ENCODE data around the gene TMEM204. TPM values are rescaled to one million over a fixed set of nuclear protein-coding genes. Genes with fewer than 3 reads are reported as not detected.

The TMEM204 gene
- total RNA-seq, 3 donors from 2014 or later = 11.7 to 16.7 (median 16.2) TPM

- no peak overlapping the region for H3K4me3 Mint-ChIP-seq
- ATAC-seq = no peak
- no peak for DNase-seq
- H3K27me3 Mint-ChIP-seq (ENCODE audit: low read depth) = no peaks in the 10 kb centered on the region
- no peaks in the 10 kb centered on the region for H3K9me3 Mint-ChIP-seq
- peaks cover 44% of the 10 kb centered on the region for H3K4me1 Mint-ChIP-seq (ENCODE audit: low read depth)
- peaks cover 6% of the 10 kb centered on the region for H3K36me3 Mint-ChIP-seq (ENCODE audit: insufficient read depth)
Measured at GRCh38 chr16:1561266-1561665, 27.8 kb downstream of the TMEM204 start.

GRCh38 chr16:1561836-1562235 lies 28.4 kb downstream of the TMEM204 start:
- H3K4me3 Mint-ChIP-seq = no peak overlapping the region
- H3K27me3 Mint-ChIP-seq (ENCODE audit: low read depth) = no peaks in the 10 kb centered on the region
- H3K9me3 Mint-ChIP-seq = no peaks in the 10 kb centered on the region
- peaks cover 44% of the 10 kb centered on the region for H3K4me1 Mint-ChIP-seq (ENCODE audit: low read depth)
- peaks cover 4% of the 10 kb centered on the region for H3K36me3 Mint-ChIP-seq (ENCODE audit: insufficient read depth)
- ATAC-seq (no peak), DNase-seq (no peak)

- DNase-seq = no peak
- H3K4me1 Mint-ChIP-seq (ENCODE audit: low read depth) = peaks cover 42% of the 10 kb centered on the region
- no peak overlapping the region for H3K4me3 Mint-ChIP-seq
- no peak for ATAC-seq
- no peaks in the 10 kb centered on the region for H3K36me3 Mint-ChIP-seq (ENCODE audit: insufficient read depth)
- H3K27me3 Mint-ChIP-seq (ENCODE audit: low read depth) = no peaks in the 10 kb centered on the region
- no peaks in the 10 kb centered on the region for H3K9me3 Mint-ChIP-seq
Measured at GRCh38 chr16:1563786-1564185, 30.3 kb downstream of the TMEM204 start.

GRCh38 chr16:1564325-1564724 lies 30.9 kb downstream of the TMEM204 start:
- H3K9me3 Mint-ChIP-seq = no peaks in the 10 kb centered on the region
- ATAC-seq (no peak), DNase-seq (no peak)
- H3K4me1 Mint-ChIP-seq (ENCODE audit: low read depth) = peaks cover 37% of the 10 kb centered on the region
- H3K4me3 Mint-ChIP-seq = no peak overlapping the region
- no peaks in the 10 kb centered on the region for H3K36me3 Mint-ChIP-seq (ENCODE audit: insufficient read depth)
- H3K27me3 Mint-ChIP-seq (ENCODE audit: low read depth) = no peaks in the 10 kb centered on the region

- Mint-ChIP-seq H3K9me3 (no peaks in the 10 kb centered on the region), H3K4me3 (no peak overlapping the region), H3K4me1 (ENCODE audit: low read depth) (peaks cover 28% of the 10 kb centered on the region), H3K27me3 (ENCODE audit: low read depth) (no peaks in the 10 kb centered on the region), H3K36me3 (ENCODE audit: insufficient read depth) (no peaks in the 10 kb centered on the region)
- DNase-seq = no peak
- ATAC-seq = no peak
Measured at GRCh38 chr16:1565083-1565805, 31.8 kb downstream of the TMEM204 start.

- Mint-ChIP-seq H3K4me3 (no peak overlapping the region), H3K36me3 (ENCODE audit: insufficient read depth) (no peaks in the 10 kb centered on the region), H3K27me3 (ENCODE audit: low read depth) (no peaks in the 10 kb centered on the region), H3K9me3 (no peaks in the 10 kb centered on the region), H3K4me1 (ENCODE audit: low read depth) (peaks cover 1% of the 10 kb centered on the region)
- no peak for DNase-seq
- ATAC-seq = no peak
Measured at GRCh38 chr16:1567988-1568387, 34.5 kb downstream of the TMEM204 start.

- Mint-ChIP-seq H3K9me3 (no peaks in the 10 kb centered on the region), H3K36me3 (ENCODE audit: insufficient read depth) (no peaks in the 10 kb centered on the region), H3K4me1 (ENCODE audit: low read depth) (no peaks in the 10 kb centered on the region), H3K27me3 (ENCODE audit: low read depth) (no peaks in the 10 kb centered on the region), H3K4me3 (no peak overlapping the region)
- DNase-seq (no peak), ATAC-seq (no peak)
Measured at GRCh38 chr16:1571012-1571671, 37.7 kb downstream of the TMEM204 start.

- Mint-ChIP-seq H3K4me3 (no peak overlapping the region), H3K4me1 (ENCODE audit: low read depth) (no peaks in the 10 kb centered on the region), H3K27me3 (ENCODE audit: low read depth) (no peaks in the 10 kb centered on the region), H3K36me3 (ENCODE audit: insufficient read depth) (no peaks in the 10 kb centered on the region), H3K9me3 (no peaks in the 10 kb centered on the region)
- no peak for DNase-seq
- ATAC-seq = no peak
Measured at GRCh38 chr16:1572673-1573072, 39.2 kb downstream of the TMEM204 start.

GRCh38 chr16:1573301-1573700 lies 39.8 kb downstream of the TMEM204 start:
- Mint-ChIP-seq H3K9me3 (no peaks in the 10 kb centered on the region), H3K36me3 (ENCODE audit: insufficient read depth) (no peaks in the 10 kb centered on the region), H3K4me3 (no peak overlapping the region), H3K4me1 (ENCODE audit: low read depth) (no peaks in the 10 kb centered on the region), H3K27me3 (ENCODE audit: low read depth) (no peaks in the 10 kb centered on the region)
- DNase-seq (no peak), ATAC-seq (no peak)

- H3K27me3 Mint-ChIP-seq (ENCODE audit: low read depth) = no peaks in the 10 kb centered on the region
- H3K9me3 Mint-ChIP-seq = no peaks in the 10 kb centered on the region
- H3K4me3 Mint-ChIP-seq = no peak overlapping the region
- no peak for DNase-seq
- no peak for ATAC-seq
- no peaks in the 10 kb centered on the region for H3K36me3 Mint-ChIP-seq (ENCODE audit: insufficient read depth)
- H3K4me1 Mint-ChIP-seq (ENCODE audit: low read depth) = no peaks in the 10 kb centered on the region
Measured at GRCh38 chr16:1575578-1575977, 42.1 kb downstream of the TMEM204 start.

- no peaks in the 10 kb centered on the region for H3K9me3 Mint-ChIP-seq
- no peaks in the 10 kb centered on the region for H3K27me3 Mint-ChIP-seq (ENCODE audit: low read depth)
- H3K4me3 Mint-ChIP-seq = no peak overlapping the region
- DNase-seq (no peak), ATAC-seq (no peak)
- no peaks in the 10 kb centered on the region for H3K36me3 Mint-ChIP-seq (ENCODE audit: insufficient read depth)
- no peaks in the 10 kb centered on the region for H3K4me1 Mint-ChIP-seq (ENCODE audit: low read depth)
Measured at GRCh38 chr16:1579214-1579613, 45.7 kb downstream of the TMEM204 start.

- Mint-ChIP-seq H3K4me3 (no peak overlapping the region), H3K27me3 (ENCODE audit: low read depth) (no peaks in the 10 kb centered on the region), H3K9me3 (no peaks in the 10 kb centered on the region), H3K4me1 (ENCODE audit: low read depth) (no peaks in the 10 kb centered on the region), H3K36me3 (ENCODE audit: insufficient read depth) (no peaks in the 10 kb centered on the region)
- DNase-seq (no peak), ATAC-seq (no peak)
Measured at GRCh38 chr16:1580256-1580655, 46.8 kb downstream of the TMEM204 start.

GRCh38 chr16:1580956-1581355 lies 47.5 kb downstream of the TMEM204 start:
- Mint-ChIP-seq H3K4me3 (no peak overlapping the region), H3K9me3 (no peaks in the 10 kb centered on the region), H3K4me1 (ENCODE audit: low read depth) (no peaks in the 10 kb centered on the region), H3K36me3 (ENCODE audit: insufficient read depth) (no peaks in the 10 kb centered on the region), H3K27me3 (ENCODE audit: low read depth) (no peaks in the 10 kb centered on the region)
- ATAC-seq (no peak), DNase-seq (no peak)

GRCh38 chr16:1581804-1582203 lies 48.3 kb downstream of the TMEM204 start:
- DNase-seq (no peak), ATAC-seq (no peak)
- no peaks in the 10 kb centered on the region for H3K9me3 Mint-ChIP-seq
- no peak overlapping the region for H3K4me3 Mint-ChIP-seq
- no peaks in the 10 kb centered on the region for H3K36me3 Mint-ChIP-seq (ENCODE audit: insufficient read depth)
- H3K4me1 Mint-ChIP-seq (ENCODE audit: low read depth) = no peaks in the 10 kb centered on the region
- no peaks in the 10 kb centered on the region for H3K27me3 Mint-ChIP-seq (ENCODE audit: low read depth)

- Mint-ChIP-seq H3K36me3 (ENCODE audit: insufficient read depth) (no peaks in the 10 kb centered on the region), H3K4me1 (ENCODE audit: low read depth) (no peaks in the 10 kb centered on the region), H3K9me3 (no peaks in the 10 kb centered on the region), H3K27me3 (ENCODE audit: low read depth) (no peaks in the 10 kb centered on the region), H3K4me3 (no peak overlapping the region)
- ATAC-seq = no peak
- DNase-seq = no peak
Measured at GRCh38 chr16:1583180-1583579, 49.7 kb downstream of the TMEM204 start.
